Breast epithelium (tissue), 3 donors: Measurements from ENCODE around the gene PSMD13.

Source experiments
- POLR2A ChIP-seq: fragments of 450-650 bp; IDR thresholded peaks from one replicate; pipeline ENCODE4 v1.6.1; 2016; ENCODE audit warnings: antibody characterized with exemption, mild to moderate bottlenecking, moderate library complexity
- POLR2AphosphoS5 ChIP-seq, 3 donors: sonication (generic); formaldehyde crosslinking; IDR thresholded peaks; one replicate each; pipeline ENCODE4 v1.6.1; 2017; ENCODE audit warnings: antibody characterized with exemption in 3 of 3
- TF ChIP-seq, protein P1 (sequence below), 3 donors: fragments of 450-650 bp; IDR thresholded peaks; one replicate each; pipeline ENCODE4 v1.5.1; 2016 to 2017; ENCODE audit warnings: antibody characterized with exemption in 3 of 3, mild to moderate bottlenecking in 3 of 3, moderate library complexity in 3 of 3

DNA sequence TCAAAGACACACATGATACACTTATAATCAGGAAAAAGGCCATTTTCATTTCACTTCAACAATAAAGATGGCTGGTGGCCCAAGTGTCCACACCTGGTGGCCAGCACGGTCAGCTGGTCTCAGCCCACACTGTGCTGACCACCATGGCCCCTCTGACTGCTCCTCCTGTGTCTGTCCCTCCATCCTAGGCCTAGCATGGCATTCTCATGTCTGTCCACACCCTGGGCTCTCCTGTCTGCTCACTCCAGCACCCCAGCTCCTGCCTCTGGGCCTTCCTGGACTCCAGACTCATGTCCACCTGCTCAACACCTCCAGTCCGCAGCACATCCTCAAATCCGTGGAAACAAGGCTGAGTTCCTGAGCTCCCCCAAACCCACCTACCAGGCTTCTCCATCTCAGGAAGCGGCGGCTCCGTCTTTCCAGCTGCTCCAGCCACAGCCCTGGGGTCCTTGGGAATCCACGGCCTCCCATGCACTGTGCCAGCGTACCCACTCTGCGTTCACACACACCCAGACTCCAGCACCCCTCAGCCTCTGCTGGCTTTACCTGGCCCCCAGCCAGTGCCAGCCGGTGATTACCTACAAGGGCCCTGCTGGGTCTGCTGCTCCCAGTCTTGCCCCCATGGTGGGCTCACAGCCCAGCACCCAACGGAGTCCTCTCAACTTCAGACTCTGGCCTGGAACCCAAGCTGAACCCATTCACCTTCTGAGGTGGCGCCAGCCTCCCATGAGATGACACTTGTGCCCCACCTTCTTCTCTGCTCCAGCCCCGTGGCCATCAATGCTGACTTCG, 14.6 kb upstream of the PSMD13 start:
- TF ChIP-seq, protein P1, sequence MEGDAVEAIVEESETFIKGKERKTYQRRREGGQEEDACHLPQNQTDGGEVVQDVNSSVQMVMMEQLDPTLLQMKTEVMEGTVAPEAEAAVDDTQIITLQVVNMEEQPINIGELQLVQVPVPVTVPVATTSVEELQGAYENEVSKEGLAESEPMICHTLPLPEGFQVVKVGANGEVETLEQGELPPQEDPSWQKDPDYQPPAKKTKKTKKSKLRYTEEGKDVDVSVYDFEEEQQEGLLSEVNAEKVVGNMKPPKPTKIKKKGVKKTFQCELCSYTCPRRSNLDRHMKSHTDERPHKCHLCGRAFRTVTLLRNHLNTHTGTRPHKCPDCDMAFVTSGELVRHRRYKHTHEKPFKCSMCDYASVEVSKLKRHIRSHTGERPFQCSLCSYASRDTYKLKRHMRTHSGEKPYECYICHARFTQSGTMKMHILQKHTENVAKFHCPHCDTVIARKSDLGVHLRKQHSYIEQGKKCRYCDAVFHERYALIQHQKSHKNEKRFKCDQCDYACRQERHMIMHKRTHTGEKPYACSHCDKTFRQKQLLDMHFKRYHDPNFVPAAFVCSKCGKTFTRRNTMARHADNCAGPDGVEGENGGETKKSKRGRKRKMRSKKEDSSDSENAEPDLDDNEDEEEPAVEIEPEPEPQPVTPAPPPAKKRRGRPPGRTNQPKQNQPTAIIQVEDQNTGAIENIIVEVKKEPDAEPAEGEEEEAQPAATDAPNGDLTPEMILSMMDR (IDR thresholded peaks at IDR 0.05), result no peak
- no peak for TF ChIP-seq POLR2A
- TF ChIP-seq POLR2AphosphoS5 (IDR thresholded peaks at IDR 0.05), result no peak
